ENCODE data around the gene TFF3.

Gene TFF3

DNA sequence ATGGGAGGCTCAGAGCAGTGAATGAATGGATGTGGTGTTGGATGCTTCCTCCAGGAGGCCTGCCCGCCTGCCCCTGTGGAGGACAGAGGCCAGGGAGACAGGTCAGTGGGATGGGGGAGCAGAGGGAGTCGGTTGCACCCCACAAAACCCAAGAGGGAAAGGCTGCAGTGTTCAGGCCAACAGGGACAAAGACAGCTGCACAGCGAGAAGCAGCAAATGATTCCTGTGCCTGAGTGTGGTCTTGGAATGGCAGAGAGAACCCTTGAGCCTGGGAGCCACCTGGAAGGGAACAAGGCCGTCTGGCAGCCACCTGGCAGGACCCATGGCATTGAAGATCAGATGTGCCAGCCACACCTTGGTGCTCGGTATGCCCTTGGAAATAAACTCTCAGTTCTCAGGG, 8.1 kb downstream of the TFF3 start:
- Histone ChIP-seq H3K4me3 (no peak overlapping the region), H3K36me3 (ENCODE audit: insufficient read depth, low read length) (no peaks in the 10 kb centered on the region), H3K9me3 (ENCODE audit: low read depth, low read length) (no peaks in the 10 kb centered on the region), H3K9ac (ENCODE audit: insufficient read length) (no peak overlapping the region), H3K27ac (no peak overlapping the region)
- no peak for DNase-seq (ENCODE audit: low read depth, low spot score)
- no peak for TF ChIP-seq FOXP2 (optimal IDR thresholded peaks at IDR 0.05; ENCODE audit: control extremely low read depth, extremely low read length, insufficient read depth)
- no peak for TF ChIP-seq POLR2AphosphoS5 (IDR thresholded peaks at IDR 0.05; ENCODE audit: borderline replicate concordance, low read depth, low read length)
- no peak for TF ChIP-seq EZH2 (IDR thresholded peaks at IDR 0.05)

DNA sequence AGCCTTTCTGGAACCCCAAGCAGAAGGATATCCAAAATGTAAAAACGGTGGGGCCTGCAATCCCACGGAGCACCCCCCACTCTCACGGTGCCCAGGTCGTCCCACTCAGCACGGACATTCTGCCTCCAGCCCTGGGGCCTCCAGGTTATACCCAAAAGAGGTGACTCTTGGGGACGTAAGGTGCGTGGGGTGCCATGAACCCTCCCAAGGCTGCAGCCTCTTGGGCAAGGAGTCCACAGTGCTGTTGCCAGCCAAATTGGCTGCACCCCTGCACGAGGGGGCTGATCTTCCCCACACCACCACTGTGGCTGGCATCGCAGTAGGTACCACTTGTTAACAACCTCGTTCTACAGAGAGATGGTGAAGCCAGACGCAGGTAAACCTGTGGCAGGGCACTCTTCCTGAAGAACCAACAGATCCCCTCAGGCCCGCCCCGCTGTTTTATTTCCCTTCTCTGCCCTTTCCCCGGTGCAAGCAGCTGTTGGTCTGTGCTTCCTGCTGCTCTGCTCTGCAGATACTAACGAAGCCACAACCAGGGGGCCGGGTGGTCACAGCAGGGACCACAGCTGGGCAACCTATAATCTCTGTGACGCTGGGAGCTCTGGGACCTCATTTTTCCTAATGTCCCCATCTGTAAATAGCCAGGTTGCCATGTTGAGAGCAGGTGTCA, 8.7 kb downstream of the TFF3 start:
- TF ChIP-seq EZH2 (IDR thresholded peaks at IDR 0.05): no peak
- TF ChIP-seq POLR2AphosphoS5 (IDR thresholded peaks at IDR 0.05; ENCODE audit: borderline replicate concordance, low read depth, low read length): no peak
- no peak for TF ChIP-seq FOXP2 (optimal IDR thresholded peaks at IDR 0.05; ENCODE audit: control extremely low read depth, extremely low read length, insufficient read depth)
- Histone ChIP-seq H3K27ac (no peak overlapping the region), H3K36me3 (ENCODE audit: insufficient read depth, low read length) (no peaks in the 10 kb centered on the region), H3K9ac (ENCODE audit: insufficient read length) (no peak overlapping the region), H3K4me3 (no peak overlapping the region), H3K9me3 (ENCODE audit: low read depth, low read length) (no peaks in the 10 kb centered on the region)
- DNase-seq (ENCODE audit: low read depth, low spot score): no peak

GRCh38 chr21:42305707-42306147, 9.5 kb downstream of the TFF3 start:
- H3K27ac ChIP-seq: no peak overlapping the region
- no peak overlapping the region for H3K9ac ChIP-seq (ENCODE audit: insufficient read length)
- no peaks in the 10 kb centered on the region for H3K36me3 ChIP-seq (ENCODE audit: insufficient read depth, low read length)
- no peak for DNase-seq (ENCODE audit: low read depth, low spot score)
- no peak overlapping the region for H3K4me3 ChIP-seq
- no peaks in the 10 kb centered on the region for H3K9me3 ChIP-seq (ENCODE audit: low read depth, low read length)
- TF ChIP-seq FOXP2 (optimal IDR thresholded peaks at IDR 0.05; ENCODE audit: control extremely low read depth, extremely low read length, insufficient read depth): no peak
- no peak for TF ChIP-seq EZH2 (IDR thresholded peaks at IDR 0.05)
- no peak for TF ChIP-seq POLR2AphosphoS5 (IDR thresholded peaks at IDR 0.05; ENCODE audit: borderline replicate concordance, low read depth, low read length)

DNA sequence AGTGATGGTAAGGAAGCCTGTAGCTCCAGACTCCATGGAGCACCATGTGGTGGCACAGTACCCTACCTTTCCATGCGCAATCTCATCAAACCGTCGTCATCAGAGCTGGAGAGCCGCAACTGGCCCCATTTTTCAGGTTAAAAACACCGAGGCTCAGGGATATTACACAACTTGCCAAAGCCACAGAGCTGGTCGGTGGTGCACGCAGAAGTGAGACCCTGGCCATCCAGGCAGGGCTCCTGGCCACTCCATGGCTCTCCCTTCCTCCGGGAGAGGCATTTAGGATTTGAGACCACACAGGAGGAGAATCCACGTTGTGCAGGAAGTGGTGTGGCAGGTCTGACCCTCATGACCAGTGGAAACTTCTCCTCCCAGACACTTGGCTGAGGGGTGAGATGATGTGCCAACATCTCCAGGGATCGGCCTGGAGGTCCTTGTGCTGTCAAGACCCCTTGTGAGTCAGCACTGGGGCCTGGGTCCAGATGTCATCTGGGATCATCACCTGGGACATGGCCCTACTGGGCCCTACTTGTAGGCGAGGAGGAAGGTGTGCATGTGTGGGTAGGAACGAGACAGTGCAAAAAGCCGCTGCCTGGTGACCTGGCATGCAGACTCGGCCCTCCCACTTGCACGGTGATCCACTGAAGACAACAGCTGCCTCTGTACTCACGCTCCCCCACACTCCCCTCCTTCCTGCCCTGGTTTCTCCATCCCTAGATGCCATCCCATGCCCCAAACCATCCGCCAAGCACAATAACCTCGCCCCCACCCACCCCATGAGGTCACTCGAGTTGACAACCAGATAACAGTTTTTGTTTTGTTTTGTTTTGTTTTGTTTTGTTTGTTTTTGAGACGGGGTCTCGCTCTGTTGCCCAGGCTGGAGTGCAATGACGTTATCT, 10.4 kb downstream of the TFF3 start:
- TF ChIP-seq FOXP2 (optimal IDR thresholded peaks at IDR 0.05; ENCODE audit: control extremely low read depth, extremely low read length, insufficient read depth) (no peak), EZH2 (IDR thresholded peaks at IDR 0.05) (no peak), POLR2AphosphoS5 (IDR thresholded peaks at IDR 0.05; ENCODE audit: borderline replicate concordance, low read depth, low read length) (no peak)
- no peaks in the 10 kb centered on the region for H3K36me3 ChIP-seq (ENCODE audit: insufficient read depth, low read length)
- H3K4me3 ChIP-seq: no peak overlapping the region
- no peak overlapping the region for H3K9ac ChIP-seq (ENCODE audit: insufficient read length)
- H3K27ac ChIP-seq: no peak overlapping the region
- DNase-seq (ENCODE audit: low read depth, low spot score): no peak
- H3K9me3 ChIP-seq (ENCODE audit: low read depth, low read length): no peaks in the 10 kb centered on the region

DNA sequence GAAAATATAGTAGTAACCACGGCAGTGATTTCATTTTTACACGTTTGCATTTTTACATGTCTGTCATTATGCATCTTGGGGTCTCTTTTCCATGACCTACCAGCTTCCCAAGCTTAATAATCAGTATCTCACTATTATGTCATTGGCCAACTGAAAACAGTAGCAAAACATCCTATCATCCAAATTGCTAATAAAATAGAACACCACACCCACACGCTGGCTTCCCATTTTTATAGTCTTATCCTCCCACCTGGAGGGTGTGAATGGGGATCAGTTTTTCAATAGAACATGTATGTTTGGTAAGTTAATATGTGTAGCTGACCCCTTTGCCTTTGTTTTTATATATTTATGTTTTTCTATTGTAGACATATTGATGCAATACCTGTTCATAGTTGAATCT, 11.8 kb downstream of the TFF3 start:
- H3K27ac ChIP-seq: no peak overlapping the region
- TF ChIP-seq EZH2 (IDR thresholded peaks at IDR 0.05) (no peak), POLR2AphosphoS5 (IDR thresholded peaks at IDR 0.05; ENCODE audit: borderline replicate concordance, low read depth, low read length) (no peak), FOXP2 (optimal IDR thresholded peaks at IDR 0.05; ENCODE audit: control extremely low read depth, extremely low read length, insufficient read depth) (no peak)
- H3K9ac ChIP-seq (ENCODE audit: insufficient read length): no peak overlapping the region
- DNase-seq (ENCODE audit: low read depth, low spot score): no peak
- no peak overlapping the region for H3K4me3 ChIP-seq
- no peaks in the 10 kb centered on the region for H3K36me3 ChIP-seq (ENCODE audit: insufficient read depth, low read length)
- no peaks in the 10 kb centered on the region for H3K9me3 ChIP-seq (ENCODE audit: low read depth, low read length)

DNA sequence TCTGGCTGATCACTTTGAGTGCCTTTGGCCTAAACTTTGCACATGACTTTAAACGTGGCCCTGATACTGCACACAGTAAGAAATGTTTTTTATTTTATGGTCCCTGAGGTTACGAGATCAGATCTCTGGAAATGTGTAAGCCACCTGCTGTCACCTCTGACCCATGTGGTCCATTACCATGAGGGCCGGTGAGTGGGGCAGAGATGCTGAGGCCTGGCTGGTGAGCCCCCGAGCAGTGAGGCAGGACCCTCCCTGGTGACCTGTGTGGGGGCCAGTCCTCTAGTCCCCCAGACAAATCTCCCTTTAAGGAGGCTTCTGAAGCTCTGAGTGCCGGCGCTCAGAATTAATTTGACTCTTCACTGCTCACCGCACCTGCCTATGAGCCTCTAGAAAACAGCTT, 12.4 kb downstream of the TFF3 start:
- H3K4me3 ChIP-seq: no peak overlapping the region
- H3K36me3 ChIP-seq (ENCODE audit: insufficient read depth, low read length): no peaks in the 10 kb centered on the region
- no peaks in the 10 kb centered on the region for H3K9me3 ChIP-seq (ENCODE audit: low read depth, low read length)
- H3K27ac ChIP-seq: no peak overlapping the region
- no peak for DNase-seq (ENCODE audit: low read depth, low spot score)
- TF ChIP-seq EZH2 (IDR thresholded peaks at IDR 0.05) (no peak), POLR2AphosphoS5 (IDR thresholded peaks at IDR 0.05; ENCODE audit: borderline replicate concordance, low read depth, low read length) (no peak), FOXP2 (optimal IDR thresholded peaks at IDR 0.05; ENCODE audit: control extremely low read depth, extremely low read length, insufficient read depth) (no peak)
- H3K9ac ChIP-seq (ENCODE audit: insufficient read length): no peak overlapping the region

- no peak for DNase-seq (ENCODE audit: low read depth, low spot score)
- Histone ChIP-seq H3K9me3 (ENCODE audit: low read depth, low read length) (no peaks in the 10 kb centered on the region), H3K36me3 (ENCODE audit: insufficient read depth, low read length) (no peaks in the 10 kb centered on the region), H3K9ac (ENCODE audit: insufficient read length) (no peak overlapping the region), H3K4me3 (no peak overlapping the region), H3K27ac (no peak overlapping the region)
- TF ChIP-seq EZH2 (IDR thresholded peaks at IDR 0.05) (no peak), FOXP2 (optimal IDR thresholded peaks at IDR 0.05; ENCODE audit: control extremely low read depth, extremely low read length, insufficient read depth) (no peak), POLR2AphosphoS5 (IDR thresholded peaks at IDR 0.05; ENCODE audit: borderline replicate concordance, low read depth, low read length) (no peak)
Measured at GRCh38 chr21:42302076-42302650, 13.0 kb downstream of the TFF3 start.

- DNase-seq (ENCODE audit: low read depth, low spot score): no peak
- no peak overlapping the region for H3K9ac ChIP-seq (ENCODE audit: insufficient read length)
- H3K4me3 ChIP-seq: no peak overlapping the region
- TF ChIP-seq EZH2 (IDR thresholded peaks at IDR 0.05) (no peak), POLR2AphosphoS5 (IDR thresholded peaks at IDR 0.05; ENCODE audit: borderline replicate concordance, low read depth, low read length) (no peak), FOXP2 (optimal IDR thresholded peaks at IDR 0.05; ENCODE audit: control extremely low read depth, extremely low read length, insufficient read depth) (no peak)
- H3K9me3 ChIP-seq (ENCODE audit: low read depth, low read length): no peaks in the 10 kb centered on the region
- H3K36me3 ChIP-seq (ENCODE audit: insufficient read depth, low read length): no peaks in the 10 kb centered on the region
- H3K27ac ChIP-seq: no peak overlapping the region
Measured at GRCh38 chr21:42301371-42302075, 13.7 kb downstream of the TFF3 start.

All from SK-N-MC (cell line).